Iris pigment epithelial cell (primary cell): ENCODE results near the gene RNF157.

Source experiments
- DNase-seq: peaks from one replicate; pipeline ENCODE4 v3.0.0-alpha.2; 2011; ENCODE audit warnings: low read depth

RNF157 gene

DNA sequence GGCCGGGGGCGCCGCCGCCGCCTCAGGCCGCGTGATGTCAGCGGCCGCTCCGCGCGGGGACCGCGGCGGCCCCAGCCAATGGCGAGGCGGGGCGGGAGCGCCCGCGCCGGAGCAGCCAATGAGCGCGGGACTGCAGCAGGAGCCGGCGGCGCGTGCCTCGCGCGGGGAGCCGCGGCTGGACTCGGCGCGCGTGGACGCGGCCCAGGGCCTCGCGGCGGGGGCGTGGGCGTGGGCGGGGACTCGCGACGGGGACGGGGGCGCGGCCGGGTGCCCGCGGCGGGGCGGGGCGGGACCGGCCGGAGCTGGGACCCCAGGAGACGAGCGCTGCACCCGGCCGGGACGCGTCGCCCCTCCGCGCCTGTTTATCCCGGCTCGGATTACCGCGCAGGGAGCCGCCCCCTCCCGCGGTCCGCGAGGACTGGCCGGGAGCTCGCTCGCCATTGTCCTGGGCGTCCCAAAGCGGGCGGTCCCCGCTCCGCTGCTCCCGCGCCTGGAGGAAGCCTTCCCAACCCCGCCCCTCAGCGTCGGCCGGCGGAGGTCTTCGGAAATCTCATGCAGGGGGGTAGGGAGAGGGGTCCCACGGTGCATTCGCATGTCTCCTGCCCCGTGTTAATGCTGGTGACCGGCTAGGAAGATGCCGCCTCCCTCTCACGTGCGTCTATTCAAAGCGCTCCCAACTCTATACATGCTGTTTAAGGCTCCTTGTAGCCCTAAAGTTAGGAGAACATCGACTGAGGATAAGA lies at the start of gene RNF157:
Gene RNF157 (minus strand): TSS at position 33 of the 743 bp plus-strand sequence. CDS start 253 bp downstream, outside the sequence.
- peak; percentile 53 for DNase-seq

DNA sequence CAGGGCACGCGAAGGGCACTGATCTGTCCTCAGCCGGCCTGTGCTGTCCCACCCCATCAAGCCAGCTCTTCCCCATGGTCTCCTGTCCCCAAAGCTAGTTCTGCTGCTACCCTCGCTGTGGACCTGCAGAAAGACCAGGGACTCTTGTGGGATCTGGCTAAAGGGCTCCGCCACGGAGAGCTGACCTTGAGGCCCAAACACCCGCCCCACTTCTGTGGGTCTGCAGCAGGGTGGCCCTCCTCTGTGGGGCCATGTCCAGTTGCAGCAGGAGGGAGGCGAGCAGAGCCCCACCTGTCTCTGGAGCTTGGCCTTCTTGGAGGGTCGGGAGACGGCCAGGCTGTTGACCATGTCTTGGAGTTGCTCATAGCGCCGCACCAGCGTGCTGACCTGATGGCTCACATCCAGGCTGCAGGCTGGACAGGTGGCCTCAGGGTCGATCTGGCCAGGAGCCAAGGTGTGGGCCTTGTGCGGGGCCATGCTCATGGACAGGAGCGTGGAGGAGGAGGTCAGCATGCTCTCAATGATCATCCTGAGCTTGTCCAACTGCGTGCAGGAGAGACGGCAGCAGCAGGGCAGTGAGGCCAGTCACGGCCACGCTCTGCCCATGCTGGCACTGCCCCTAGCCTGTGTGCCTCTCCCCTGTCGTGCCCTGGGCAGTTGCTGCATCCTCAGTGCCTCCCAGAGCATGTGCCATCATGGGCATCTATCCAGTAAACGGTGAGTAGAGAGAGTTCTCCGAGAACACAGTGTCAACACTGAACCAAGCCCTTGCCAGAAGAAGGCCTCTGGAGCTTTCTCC lies 41.5 kb upstream of the RNF157 start:
- DNase-seq, result no peak

DNA sequence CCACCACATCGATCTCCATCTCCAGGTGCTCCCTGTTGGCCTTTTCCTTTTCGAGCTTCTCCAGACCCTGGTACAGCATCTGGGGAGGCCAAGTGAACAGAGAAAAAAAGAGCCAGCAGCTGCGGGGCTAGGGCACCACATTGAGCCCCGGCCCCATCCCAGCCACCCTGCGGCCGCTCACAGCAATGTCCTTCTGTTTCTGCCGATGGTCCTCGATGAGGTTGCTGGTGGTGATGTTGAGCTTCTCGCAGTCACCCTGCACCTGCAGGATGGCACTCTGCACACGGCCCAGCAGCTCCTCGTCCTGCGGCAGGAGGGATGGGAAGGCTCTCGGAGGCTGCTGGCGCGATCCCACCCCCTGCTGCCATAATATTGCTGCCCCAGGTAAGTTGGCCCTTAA lies 40.4 kb upstream of the RNF157 start:
- no peak for DNase-seq

DNA sequence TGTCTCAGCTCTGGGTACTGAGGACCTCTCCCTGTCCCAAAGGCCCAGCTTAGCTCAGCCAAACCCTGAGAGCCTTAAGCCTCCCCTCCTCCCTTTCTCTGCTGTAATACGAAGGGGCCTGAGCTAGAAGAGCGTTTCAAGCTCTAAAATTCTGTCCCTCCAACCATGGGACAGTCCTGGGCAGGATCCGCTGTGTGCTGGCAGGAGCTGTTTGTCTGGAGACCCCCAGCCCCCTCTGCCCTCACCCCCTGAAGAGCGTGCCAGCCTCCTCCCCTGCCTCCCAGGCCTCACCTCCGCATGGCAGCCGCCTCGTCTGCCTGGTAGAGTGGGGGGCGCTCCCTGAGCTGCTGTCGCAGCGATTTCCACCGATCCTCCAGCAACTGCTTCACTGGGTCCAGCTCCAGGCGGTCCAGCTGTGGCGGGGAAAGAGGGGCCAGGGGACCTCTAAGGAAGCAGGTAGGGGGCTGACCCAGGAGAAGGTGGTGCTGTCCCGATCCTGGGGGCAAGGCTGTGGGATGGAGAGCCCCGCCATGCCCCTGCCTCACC lies 39.5 kb upstream of the RNF157 start:
- DNase-seq, result no peak

DNA sequence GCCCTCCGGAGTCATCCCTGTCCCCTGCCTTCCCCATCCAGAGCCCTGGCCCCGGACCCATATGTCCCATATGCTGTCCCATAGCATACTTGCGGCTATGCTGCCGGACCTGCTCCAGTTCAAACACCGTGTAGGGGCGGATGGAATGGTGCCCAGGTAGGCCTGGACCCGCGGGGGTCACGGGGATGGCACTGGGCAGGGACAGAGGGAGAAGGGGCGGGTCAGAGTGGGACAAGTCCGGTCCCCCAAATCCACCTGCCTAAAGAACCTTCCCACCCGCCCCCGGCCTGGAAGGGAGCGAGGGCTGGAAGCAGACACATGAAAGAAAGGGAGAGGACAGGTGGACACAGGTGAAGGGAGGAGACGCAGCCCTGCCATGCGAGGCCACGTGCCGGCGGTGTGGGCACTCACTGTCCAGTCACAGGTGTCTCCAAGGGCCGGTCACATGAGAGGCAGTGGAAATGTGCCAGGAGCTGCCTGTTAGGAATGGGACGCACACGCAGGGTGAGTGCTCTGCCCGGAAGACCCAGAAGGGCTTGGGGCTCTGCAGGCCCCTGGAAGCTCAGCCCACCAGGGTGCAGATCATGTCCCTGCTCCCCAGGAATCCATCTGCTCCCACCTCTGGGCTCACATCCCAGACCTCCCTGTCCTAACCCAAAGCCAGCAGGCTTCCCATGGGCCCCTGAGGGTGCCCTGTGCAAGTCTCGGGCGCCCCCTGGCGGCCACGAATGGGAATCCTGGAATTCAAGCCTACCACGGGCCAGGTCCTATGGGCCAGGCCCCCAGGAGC lies 38.9 kb upstream of the RNF157 start:
- peak; percentile 57 for DNase-seq

DNA sequence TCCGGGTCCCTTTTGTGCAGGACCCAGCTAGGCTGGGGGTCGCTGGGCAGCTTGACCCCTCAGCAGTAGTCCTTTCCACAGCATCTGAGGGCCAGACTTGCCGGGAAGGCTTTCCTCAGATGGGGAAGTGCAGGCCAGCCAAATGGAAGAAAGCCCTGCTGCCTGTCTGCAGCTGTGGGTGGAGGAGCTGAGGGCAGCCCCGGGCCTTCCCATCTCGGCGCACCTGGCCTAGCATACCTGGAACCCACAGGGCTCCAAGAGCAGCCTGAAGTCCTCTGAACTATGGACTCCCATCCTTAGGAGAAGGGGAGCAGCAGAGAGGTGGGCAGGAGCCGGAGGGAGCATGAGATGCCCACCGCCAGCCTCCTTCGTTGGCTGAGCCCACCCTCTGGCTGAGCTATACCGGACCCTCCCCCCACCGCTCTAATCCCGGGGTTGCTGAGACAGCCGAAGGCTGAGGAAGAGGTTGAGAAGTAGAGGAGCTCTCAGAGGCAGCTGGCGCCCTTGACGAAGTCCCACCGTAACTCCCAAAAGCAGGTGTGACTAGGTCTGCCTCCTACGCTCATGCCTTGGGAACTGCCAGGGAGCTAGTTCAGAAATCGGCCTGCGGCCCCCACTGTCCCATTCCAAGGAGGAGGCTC lies 38.1 kb upstream of the RNF157 start:
- DNase-seq, result no peak

DNA sequence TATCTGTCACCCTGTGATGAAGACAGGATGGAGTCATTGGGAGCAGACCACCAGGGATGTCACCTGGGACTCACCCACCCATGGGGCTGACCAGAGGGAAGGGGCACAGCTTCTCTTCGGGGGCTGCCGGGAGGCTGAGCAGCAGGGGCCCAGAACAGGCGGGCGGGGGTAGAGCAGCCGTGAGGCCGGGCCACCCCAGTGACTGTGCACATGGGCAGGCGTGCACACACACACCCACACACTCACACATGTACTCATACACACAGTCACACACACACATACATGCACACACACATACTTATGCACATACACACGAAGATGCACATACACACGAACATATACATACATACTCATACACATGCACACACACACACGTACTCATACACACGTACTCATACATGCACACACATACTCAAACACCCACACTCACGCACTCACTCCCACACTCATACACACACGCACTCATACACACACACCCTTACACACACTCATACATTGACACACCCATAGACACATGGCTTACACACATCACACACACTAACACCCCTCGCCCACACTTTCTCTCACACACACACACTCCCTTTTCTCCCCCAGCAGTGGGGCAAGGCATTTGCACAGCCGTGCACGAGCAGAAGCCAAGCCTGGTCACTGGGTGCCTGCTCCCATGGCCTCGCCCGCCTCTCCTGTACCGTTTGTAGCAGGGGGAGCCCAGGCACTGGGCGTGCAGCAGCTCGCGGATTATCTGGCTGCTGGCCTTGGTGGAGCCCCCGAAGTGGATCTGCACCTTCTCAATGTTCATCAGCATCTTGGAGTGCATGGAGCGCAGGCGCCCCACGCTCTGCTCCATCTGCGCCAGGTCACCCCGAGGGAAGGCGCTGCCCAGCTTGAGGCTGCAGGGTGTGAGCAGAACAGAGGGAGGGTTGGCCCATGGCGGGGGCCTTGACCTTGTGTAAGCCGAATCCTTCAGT lies 37.3 kb upstream of the RNF157 start:
- DNase-seq, result no peak

DNA sequence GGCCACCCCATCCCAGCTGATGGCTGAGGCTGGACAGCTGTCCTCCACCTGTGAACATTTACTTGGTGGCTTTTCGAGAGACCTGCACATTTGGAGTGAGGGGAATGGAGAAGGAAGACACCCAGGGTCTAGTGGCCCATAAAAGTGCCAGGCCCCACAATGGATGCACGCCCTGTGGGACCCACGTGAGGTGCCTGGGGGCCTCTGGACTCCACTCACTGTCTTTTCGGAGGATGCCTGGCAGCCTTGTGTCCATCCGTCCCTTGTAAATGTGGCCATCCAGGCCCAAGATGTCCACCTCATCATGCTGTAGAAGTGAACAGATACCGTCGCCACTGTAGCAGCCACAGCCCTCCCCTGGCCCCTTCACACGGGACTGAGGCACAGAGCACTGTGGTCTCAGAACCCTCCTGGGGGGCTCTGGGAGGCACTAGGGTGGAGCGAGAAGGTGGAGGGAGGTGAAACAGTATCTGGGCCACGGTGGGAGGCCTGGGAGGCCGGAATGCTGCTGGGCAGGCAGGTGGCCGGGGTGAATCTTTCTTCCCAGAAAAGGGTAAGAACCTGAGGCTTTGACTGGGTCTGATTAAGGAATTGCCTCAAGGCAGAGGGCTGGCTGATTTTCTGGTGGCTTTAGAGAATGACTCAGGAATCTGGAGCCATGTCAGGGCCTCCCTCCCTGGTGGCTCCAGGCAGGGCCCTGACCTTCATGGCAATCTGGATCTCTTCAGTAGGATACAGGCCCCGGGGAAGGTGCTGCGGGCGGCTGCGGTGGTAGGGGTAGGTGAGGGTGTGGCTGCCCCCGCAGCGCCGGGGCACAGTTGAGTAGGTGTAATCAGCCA lies 36.4 kb upstream of the RNF157 start:
- DNase-seq, result peak; percentile 28

DNA sequence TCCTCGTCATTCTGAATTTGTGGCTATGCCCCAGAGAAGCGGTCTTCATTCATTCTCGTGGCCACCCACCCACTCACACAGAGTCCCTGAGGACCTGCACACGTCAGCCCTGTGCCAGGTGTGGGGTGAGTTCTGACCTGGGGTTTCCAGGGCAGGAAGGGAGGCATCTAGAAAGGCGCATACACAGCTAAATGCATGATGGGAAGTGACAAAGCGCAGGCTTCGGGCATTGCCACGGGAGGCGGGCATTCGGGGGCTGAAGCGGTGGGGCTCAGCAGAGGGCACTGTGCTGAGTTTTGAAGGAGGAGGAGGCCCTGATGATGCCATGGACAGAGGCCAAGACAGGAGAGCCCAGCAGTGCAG lies 35.8 kb upstream of the RNF157 start:
- no peak for DNase-seq

DNA sequence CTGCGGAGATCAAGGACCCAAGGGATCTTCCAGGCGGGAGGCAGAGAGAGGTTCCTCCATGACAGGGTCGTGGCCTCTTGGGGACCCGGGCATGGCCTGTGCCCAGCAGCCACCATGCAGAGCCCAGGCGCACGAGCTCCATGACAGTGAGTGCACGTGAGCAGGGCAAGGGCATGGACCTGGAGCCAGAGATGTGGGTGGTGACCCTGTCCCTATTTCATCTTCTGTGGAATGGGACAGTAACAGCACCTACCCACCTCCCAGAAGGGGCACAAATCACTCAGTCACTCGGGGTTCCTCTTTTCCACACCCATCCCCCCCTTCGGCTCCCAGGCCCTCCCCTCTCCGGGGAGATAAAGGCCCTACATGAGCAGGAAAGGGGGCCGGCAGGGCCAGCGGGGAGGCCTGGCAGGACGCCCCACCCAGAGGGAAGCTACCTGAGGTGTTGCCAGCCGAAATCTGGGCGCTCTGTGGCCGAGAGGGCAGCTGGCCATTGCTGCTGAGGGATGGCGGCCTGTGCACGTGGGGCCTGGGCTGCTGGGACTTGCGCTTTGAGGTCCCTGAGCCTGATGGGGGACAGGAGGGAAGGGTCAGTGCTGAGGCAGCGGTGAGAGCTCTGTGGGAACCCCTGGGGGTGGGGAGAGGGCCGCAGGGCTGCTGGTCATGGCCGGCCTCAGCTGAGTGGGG lies 35.2 kb upstream of the RNF157 start:
- no peak for DNase-seq

DNA sequence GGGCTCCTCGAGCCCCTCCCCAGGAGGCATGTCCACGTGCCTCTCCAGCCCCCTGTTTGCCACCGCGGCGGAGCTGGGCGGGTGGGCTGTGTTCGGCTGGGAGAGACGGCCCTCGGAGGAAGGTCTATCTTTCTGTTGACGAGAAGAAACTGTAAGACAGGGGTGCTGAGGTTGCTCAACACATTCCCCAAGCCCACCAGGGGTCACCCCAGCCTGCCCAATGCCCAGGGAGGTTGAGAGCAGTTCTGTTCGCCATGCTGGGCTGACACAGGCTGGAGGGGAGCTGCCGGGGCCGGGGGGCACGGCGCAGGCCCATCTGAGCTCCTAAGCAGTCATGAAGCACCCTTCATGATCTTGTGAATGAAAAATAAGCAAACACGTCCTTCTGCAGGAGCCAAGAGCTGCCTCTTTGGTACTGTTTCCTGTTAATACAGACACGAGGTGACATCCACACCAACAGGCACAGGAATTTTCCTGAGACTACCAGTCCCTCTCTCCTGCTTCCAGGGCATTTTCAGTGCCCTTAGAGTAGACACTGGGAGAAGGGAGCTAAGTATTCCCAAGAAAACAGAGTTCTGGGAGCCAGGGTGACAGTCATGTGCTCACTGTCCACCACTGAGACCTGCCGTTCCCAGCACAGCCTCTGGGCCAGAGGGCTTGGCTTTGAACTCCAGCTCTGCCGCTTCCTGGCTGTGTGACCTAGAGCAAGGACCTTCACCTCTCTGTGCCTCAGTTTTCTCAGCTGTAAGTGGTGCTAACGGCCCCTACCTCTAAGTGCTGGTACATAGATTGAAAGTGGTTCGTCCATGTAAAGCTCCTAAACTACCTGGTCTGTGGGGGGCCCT lies 34.0 kb upstream of the RNF157 start:
- no peak for DNase-seq

DNA sequence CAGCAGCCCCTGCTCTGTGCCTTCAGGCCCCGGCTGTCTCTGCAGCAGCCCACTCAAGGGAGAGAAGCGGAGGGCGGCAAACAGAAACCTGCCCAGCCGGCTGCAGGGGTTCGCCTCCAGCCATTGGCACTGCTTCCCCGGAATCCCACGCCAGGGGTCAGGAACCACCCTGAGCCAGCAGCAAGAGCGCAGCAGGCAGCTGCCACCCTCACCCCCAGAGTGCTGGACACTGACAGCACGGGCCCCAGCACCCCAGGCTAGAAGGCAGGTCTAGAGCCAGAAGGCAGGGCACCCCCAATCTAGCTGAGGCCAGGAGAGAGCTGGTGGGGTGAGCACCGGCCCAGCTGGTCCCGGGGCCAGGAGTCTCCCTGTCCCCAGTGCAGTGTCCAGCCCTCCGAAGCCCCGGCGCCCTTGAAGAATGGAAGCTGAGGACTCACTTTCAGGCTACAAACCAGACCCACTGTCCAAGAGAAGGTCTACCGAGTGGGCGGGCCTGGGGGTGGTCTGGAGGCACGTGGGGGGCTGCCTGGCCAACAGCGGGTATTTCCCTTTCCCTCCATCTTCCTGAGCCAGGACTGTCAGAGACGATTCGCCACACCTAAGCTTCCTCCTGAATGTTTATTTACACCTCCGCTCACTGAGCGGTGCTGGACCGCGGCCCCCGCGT lies 33.3 kb upstream of the RNF157 start:
- no peak for DNase-seq

DNA sequence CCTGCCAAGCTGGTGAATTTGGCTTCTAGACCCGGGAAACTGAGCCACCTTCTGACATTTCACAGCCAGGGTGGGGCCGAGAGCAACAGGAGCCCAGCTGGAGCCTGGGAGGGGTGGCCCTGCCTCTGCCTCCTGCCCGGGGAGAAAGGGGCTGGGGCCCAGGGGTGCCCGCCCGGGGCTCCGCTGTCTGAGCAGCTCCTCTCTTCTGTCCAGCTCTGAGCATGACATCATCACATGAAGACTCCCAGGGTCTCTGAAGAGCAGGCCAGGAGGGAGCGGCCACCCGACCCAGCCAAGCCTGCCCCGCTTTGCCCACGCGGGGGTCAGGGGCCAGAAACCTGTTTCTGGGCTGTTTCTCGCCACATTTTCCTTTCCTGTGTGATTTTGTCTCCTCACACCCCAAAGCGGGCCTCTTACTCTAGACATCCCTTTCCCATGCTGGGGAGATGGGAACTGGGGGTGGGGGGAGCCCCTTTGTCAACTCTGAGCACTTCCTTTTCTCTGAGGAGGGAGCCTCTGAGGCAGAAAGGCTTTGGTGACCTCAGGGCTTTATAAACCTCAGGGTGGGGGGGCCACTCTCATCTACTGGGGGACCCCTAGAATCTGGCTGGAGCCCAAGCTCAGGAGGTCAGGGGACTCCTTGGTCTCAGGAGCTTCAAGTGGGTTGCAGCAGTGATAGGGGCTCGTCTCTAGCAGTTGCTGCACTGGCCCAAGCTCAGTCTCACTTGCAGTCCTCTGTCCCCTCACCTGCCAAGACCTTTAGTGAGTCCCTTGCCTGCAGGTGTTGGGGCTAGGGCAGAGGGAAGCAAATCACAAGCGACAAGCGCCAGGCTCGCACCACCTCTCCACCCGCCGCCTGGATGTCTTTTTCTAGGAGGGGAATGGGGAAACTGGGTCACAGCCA lies 32.5 kb upstream of the RNF157 start:
- DNase-seq, result no peak

DNA sequence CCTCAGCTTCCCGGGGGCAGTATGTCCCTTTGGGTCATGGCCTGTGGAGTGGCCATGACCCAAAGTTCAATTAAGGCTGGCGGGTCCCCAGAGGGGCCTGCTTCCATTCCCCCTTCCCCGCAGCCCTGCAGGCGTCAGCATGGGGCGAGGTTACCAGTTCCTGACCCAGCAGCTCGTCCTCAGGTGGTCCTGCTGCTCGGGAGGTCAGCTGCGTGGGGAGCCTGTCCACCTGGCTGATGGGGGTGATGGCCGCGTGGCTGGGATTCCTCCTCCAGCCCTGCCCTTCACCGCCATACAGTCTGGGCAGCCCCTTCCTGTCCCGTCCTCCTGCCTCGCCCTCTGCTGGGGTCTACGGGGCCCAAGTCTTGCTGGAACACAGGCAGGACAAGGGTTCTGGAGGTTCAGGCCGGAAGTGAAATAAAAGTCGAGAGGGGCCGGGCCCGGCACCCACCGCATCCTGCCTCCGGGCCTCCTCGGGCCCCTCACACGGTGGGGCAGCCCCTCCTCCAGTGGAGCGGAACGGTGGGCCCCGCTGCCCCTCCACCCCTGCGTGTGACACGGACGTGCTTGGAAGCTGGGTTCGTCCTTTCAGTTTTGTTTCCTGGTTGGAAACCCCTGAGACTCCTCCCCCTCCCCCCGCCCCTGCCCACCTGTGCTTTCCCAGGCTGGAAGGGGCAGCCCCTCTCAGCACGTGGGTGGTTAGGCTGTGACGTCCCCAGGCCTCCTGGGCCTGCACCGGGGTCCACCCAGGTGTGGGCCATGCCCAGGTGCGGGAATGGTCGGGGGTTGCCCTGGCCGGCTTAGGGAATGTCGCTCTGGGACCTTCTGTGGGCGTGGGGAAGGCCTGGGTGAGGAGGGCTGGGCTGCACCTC lies 31.6 kb upstream of the RNF157 start:
- DNase-seq, result no peak

DNA sequence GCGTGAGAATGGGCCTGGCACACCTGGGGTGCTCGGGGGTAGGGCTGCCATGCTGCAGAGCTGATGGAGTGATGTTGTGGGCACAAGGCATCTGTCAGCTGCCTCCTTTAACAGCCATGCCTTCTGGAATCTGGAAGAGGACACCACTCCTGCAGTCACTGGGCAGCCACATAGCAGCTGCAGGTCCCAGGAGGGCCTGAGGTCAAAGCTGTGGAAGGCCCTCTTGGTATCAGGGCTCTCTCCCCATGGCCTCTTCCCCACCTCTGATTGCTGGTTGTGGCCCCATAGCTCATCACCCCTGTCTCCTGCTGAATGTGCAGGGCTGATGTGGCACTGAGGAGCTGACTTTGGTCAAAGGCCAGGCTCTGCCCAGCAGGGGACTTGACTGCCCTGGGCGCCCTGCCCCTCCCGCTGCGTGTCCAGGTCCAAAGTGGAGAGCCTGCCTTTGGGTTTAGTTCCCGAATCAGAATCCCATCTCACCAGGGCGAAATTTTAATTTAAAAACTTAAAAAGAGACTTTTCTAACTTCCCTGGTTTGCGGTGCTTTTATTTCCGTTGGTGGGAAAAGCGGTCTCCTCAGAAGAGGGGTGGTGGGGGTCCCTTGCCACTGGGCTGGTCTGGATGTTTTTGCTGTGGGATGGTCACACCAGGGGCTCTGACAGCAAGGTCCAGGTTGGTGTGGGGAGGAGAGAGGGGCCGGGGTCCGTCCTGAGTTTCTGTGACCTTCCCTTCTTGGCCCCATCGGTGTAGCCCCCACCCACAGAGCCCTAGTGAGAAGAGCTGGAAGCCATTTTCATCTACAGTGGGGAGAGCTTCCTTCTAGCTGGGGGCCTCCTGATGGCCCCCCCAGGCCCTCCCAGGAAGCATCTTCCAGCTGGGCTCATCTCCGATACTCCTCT lies 30.7 kb upstream of the RNF157 start:
- no peak for DNase-seq
